Spleen (tissue), 11 donors: ENCODE measurements around the gene KNL1. TPM values are rescaled to one million over a fixed set of nuclear protein-coding genes. Genes with fewer than 3 reads are reported as not detected.

Experiments used
- DNase-seq: peaks from one replicate; pipeline ENCODE4 v3.0.0-alpha.2; 2020
- H3K27ac ChIP-seq, 8 donors: fragments of 200-600 bp; sonication (generic) in 7 of 8; 1 replicate in 4 of 8; 2 replicates in 4 of 8; pipeline versions ENCODE4 v1.5.0 to v1.8.0; 2016 to 2021; ENCODE audit warnings: inconsistent platforms in 4 of 8, mild to moderate bottlenecking in 4 of 8, moderate library complexity in 1 of 8
- H3K27me3 ChIP-seq, 7 donors: fragments of 200-600 bp; sonication (generic) in 6 of 7; replicated peaks in 1 of 7; 1 replicate in 4 of 7; 2 replicates in 3 of 7; pipeline versions ENCODE4 v1.5.0 to v1.8.0; 2016 to 2021; ENCODE audit warnings: inconsistent platforms in 3 of 7, mild to moderate bottlenecking in 1 of 7
- H3K36me3 ChIP-seq, 6 donors: fragments of 200-600 bp; sonication (generic) in 5 of 6; 1 replicate in 4 of 6; 2 replicates in 2 of 6; pipeline versions ENCODE4 v1.5.0 to v1.8.0; 2016 to 2021; ENCODE audit warnings: inconsistent platforms in 2 of 6
- H3K4me1 ChIP-seq, 6 donors: fragments of 200-600 bp; sonication (generic) in 5 of 6; 1 replicate in 3 of 6; 2 replicates in 3 of 6; pipeline versions ENCODE4 v1.5.0 to v1.8.0; 2016 to 2021; ENCODE audit warnings: inconsistent platforms in 3 of 6
- H3K4me3 ChIP-seq, 8 donors: fragments of 200-600 bp; sonication (generic) in 7 of 8; 1 replicate in 4 of 8; 2 replicates in 4 of 8; pipeline versions ENCODE4 v1.5.0 to v1.8.0; 2016 to 2021; ENCODE audit warnings: inconsistent platforms in 4 of 8, mild to moderate bottlenecking in 4 of 8, moderate library complexity in 2 of 8
- H3K9me3 ChIP-seq, 8 donors: fragments of 200-600 bp; sonication (generic) in 7 of 8; 1 replicate in 4 of 8; 2 replicates in 4 of 8; pipeline versions ENCODE4 v1.5.0 to v1.8.0; 2016 to 2021; ENCODE audit warnings: inconsistent platforms in 4 of 8
- CTCF ChIP-seq, 11 experiments: fragments of 200-600 bp in 7 of 11; fragments of 450-650 bp in 4 of 11; sonication (generic) in 4 of 11; IDR thresholded peaks in 8 of 11; conservative IDR thresholded peaks in 3 of 11; 1 replicate in 7 of 11; 2 replicates in 4 of 11; pipeline versions ENCODE4 v1.4.0 to v1.8.0; 2016 to 2021; ENCODE audit warnings: antibody characterized with exemption in 11 of 11, inconsistent platforms in 4 of 11, mild to moderate bottlenecking in 1 of 11
- POLR2A ChIP-seq, 3 donors: fragments of 450-650 bp; IDR thresholded peaks; one replicate each; pipeline ENCODE4 v1.5.1; 2017; ENCODE audit warnings: antibody characterized with exemption in 3 of 3, mild to moderate bottlenecking in 1 of 3
- POLR2AphosphoS5 ChIP-seq, 3 donors: sonication (generic); formaldehyde crosslinking; IDR thresholded peaks; one replicate each; pipeline ENCODE4 v1.5.1; 2017; ENCODE audit warnings: antibody characterized with exemption in 3 of 3
- WGBS, 5 donors: extraction: QIAGEN DNeasy Blood & Tissue Kit in 3 of 5; methylation state at CpG; one replicate each; pipeline versions ENCODE4 v1.1.5 to v1.1.7; 2013 to 2018; 5-methylcytosine and 5-hydroxymethylcytosine counted together
- intact Hi-C: fragments of 100-400 bp; cut with DNase I; formaldehyde crosslinking; loops from one replicate; pipeline ENCODE4 v1.15.0; 2023; ENCODE audit warnings: low total_unique reads
- polyA plus RNA-seq, 3 donors: library from polyadenylated mRNA; stranded (reverse); fragments of 200-250 nt; gene quantifications; one replicate each; pipeline ENCODE4 v1.2.1, GENCODE V29; 2013
- total RNA-seq, 7 donors: library from RNA; depleted of rRNA in 3 of 7; stranded (reverse); fragments of >200 nt in 3 of 7; fragmentation: NEBNext Ultra II Directional in 4 of 7; extraction: Animal tissue kit (Norgen Biotek cat#: 25700) in 4 of 7; gene quantifications; one replicate each; pipeline versions ENCODE4 v1.1.0 to v1.2.1, GENCODE V29; 2016 to 2021
- donor health status: healthy with polysubstance abuse.
- donor health status: DM: no; HTN: no; CAD: no; lungs with moderate emphysema.
- donor health status: DM: no; HTN: no; CAD: no.
- donor health status: Bipolar disorder and iron deficiency.
- donor health status: healthy.
- donor health status: DM: no; HTN: no; CAD: no.
- donor health status: DM: yes; HTN: yes; CAD: no.

The KNL1 gene
- total and polyA plus RNA-seq, 10 donors = 0.52 to 9.7 (median 4.2) TPM

GRCh38 chr15:40613080-40613479, 19.0 kb downstream of the KNL1 start:
- 76 to 90% (median 86%) methylated on average over 5 of the region's 5 CpGs for WGBS, 5 donors

GRCh38 chr15:40618023-40618422, 24.0 kb downstream of the KNL1 start:
- no peaks in the 10 kb centered on the region for H3K27me3 ChIP-seq
- H3K4me1 ChIP-seq = peaks cover 0 to 12% (median 0%) of the 10 kb centered on the region in 6 donors
- H3K4me3 ChIP-seq = no peak overlapping the region
- no peaks in the 10 kb centered on the region for H3K9me3 ChIP-seq
- H3K27ac ChIP-seq = no peak overlapping the region
- WGBS, 5 donors = 58 to 78% (median 63%) methylated on average over 2 of the region's 2 CpGs
- no peak for TF ChIP-seq POLR2A (IDR thresholded peaks at IDR 0.05)
- TF ChIP-seq CTCF (IDR thresholded peaks at IDR 0.05 in 8 of 11, conservative IDR thresholded peaks at IDR 0.05 in 3 of 11) = no peak
- TF ChIP-seq POLR2AphosphoS5 (IDR thresholded peaks at IDR 0.05) = no peak
- intact Hi-C loops = no loop called here
- H3K36me3 ChIP-seq = peaks cover 0 to 26% (median 0%) of the 10 kb centered on the region in 6 donors
- DNase-seq = no peak

More at GRCh38 chr15:40613080-40613479, 19.0 kb downstream of the KNL1 start:
- Histone ChIP-seq H3K36me3 (peaks cover 0 to 32% (median 0%) of the 10 kb centered on the region in 6 donors), H3K4me3 (no peak overlapping the region), H3K27ac (no peak overlapping the region), H3K27me3 (no peaks in the 10 kb centered on the region), H3K4me1 (peaks cover 0 to 8% (median 0%) of the 10 kb centered on the region in 6 donors), H3K9me3 (no peaks in the 10 kb centered on the region)
- no peak for DNase-seq
- TF ChIP-seq CTCF (IDR thresholded peaks at IDR 0.05 in 8 of 11, conservative IDR thresholded peaks at IDR 0.05 in 3 of 11) (no peak), POLR2AphosphoS5 (IDR thresholded peaks at IDR 0.05) (no peak), POLR2A (IDR thresholded peaks at IDR 0.05) (no peak)
- intact Hi-C loops = no loop called here

- no peak for DNase-seq
- intact Hi-C loops = no loop called here
- no peaks in the 10 kb centered on the region for H3K27me3 ChIP-seq
- no peaks in the 10 kb centered on the region for H3K9me3 ChIP-seq
- no peak overlapping the region for H3K27ac ChIP-seq
- peaks cover 0 to 12% (median 0%) of the 10 kb centered on the region in 6 donors for H3K4me1 ChIP-seq
- TF ChIP-seq POLR2AphosphoS5 (IDR thresholded peaks at IDR 0.05) (no peak), POLR2A (IDR thresholded peaks at IDR 0.05) (no peak), CTCF (IDR thresholded peaks at IDR 0.05 in 8 of 11, conservative IDR thresholded peaks at IDR 0.05 in 3 of 11) (no peak)
- H3K36me3 ChIP-seq = peaks cover 0 to 26% (median 0%) of the 10 kb centered on the region in 6 donors
- no peak overlapping the region for H3K4me3 ChIP-seq
Observed at GRCh38 chr15:40618906-40619305, 24.9 kb downstream of the KNL1 start.

- 88 to 98% (median 96%) methylated on average over 2 of the region's 2 CpGs for WGBS, 5 donors
- Histone ChIP-seq H3K4me1 (peaks cover 0 to 1% (median 0%) of the 10 kb centered on the region in 6 donors), H3K27ac (no peak overlapping the region), H3K4me3 (no peak overlapping the region), H3K27me3 (no peaks in the 10 kb centered on the region), H3K36me3 (peaks cover 0 to 16% (median 0%) of the 10 kb centered on the region in 6 donors), H3K9me3 (no peaks in the 10 kb centered on the region)
- intact Hi-C loops = no loop called here
- TF ChIP-seq POLR2A (IDR thresholded peaks at IDR 0.05) (no peak), CTCF (IDR thresholded peaks at IDR 0.05 in 8 of 11, conservative IDR thresholded peaks at IDR 0.05 in 3 of 11) (no peak), POLR2AphosphoS5 (IDR thresholded peaks at IDR 0.05) (no peak)
- no peak for DNase-seq
Observed at GRCh38 chr15:40623361-40623760, 29.3 kb downstream of the KNL1 start.
